ENCODE results near the gene SYF2.
"Not testable (repeated sequence)": the region's sequence is repeated elsewhere in the genome, so short reads cannot be mapped to it uniquely, and the experiment has no call there.

SYF2 gene

DNA sequence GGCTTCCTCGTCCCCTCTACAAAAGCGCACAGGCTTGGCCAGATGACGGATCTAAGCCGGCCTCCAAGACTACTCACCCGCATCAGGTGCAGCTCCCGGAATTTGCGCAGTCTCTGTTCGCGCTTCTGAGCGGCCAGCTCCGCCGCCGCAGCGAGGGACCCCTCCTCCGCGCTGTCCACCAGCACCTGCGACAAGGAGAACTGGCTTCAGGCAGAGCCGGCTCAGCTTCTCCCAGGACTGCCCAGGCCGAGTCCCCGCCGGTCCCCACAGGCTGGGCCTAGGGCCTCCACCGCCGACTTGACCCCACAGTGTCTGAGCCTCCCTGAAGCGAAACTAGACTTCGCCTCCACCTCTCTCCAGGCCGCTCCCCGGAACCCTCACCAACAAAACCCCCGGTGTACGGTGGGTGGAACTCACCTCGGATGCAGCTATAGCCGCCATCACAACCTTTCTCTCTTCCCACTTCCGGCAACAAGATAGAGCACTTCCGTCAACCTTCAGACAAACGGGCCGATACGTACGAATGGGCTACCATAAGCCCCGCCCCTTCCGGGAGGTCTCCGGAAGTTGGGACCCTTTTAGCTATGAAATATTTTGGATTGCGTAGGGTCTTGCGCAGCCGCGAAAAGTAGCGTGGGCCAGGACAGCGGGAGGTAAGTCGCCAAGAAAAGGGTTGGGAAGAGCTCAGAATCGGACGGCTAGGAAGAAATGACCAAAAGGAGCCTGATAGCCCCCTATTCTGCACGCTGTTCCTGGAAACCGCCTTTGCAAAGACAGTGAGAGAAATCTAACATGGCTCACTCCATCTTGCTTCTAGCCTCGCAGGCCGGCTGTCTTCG, at the start of gene SYF2:
Gene SYF2, minus strand, starts transcription at position 476 of the 839 bp plus-strand sequence. Its CDS starts 35 bp downstream, at position 441.
- DNase-seq = peak; percentile 91

DNA sequence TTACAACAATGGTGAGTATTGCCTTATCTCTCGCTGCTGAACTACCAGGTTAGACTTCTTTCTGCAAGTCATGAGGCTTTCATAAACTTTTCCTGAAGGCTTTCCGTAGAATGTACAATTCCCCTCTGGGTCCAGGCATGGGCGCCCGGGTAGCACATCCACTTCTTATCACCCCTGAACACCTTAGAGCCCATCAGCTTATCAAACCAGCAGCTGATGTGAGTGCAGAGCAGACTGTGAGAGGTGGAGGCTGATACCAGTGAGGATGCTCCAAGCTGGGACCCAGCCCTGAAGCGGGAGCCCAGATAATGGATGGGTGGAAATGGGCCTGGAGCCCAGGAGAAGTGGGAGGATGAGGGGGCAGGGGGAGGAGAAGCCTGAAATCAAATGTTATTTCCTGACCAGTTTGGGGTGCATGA, 47.4 kb upstream of the SYF2 start:
- not testable (repeated sequence) for DNase-seq

DNA sequence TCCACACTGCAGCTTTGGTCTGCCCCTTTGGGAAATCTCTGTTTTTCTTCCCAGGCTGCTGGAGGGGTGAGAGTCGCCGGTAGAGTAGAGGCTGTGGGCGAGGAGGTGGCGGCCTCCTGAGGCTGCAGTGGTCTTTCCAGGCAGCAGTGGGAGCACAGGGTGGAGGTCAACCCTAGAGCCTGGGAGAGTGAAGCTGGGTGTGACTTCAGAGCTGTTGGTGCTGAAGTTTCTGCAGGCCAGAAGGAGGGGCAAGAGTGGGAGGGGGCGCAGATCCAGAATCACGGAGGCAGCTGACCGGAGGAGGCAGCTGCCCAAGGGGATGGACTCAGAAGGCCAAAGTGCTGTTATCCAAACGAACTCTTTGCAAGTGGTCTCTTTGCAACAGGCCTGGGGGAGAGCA, 46.5 kb upstream of the SYF2 start:
- not testable (repeated sequence) for DNase-seq

DNA sequence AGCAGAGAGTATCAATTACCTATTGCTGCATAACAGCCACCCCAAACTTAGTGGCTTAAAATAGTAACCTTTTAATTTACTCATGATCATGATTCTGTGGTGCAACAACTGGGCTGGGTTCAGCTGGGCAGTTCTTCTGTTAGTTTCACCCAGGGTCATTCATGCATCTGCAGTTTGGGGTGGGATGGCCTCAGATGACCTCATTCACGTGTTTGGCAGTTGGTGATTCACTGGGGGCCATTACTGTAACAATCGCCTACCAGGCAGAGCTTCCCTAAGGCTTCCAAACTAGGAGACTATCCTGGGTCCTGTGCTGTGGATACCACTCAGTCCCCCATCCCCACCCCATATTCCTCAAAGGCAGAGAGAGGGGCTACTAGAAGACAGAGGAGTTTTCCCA, 46.1 kb upstream of the SYF2 start:
- not testable (repeated sequence) for DNase-seq

DNA sequence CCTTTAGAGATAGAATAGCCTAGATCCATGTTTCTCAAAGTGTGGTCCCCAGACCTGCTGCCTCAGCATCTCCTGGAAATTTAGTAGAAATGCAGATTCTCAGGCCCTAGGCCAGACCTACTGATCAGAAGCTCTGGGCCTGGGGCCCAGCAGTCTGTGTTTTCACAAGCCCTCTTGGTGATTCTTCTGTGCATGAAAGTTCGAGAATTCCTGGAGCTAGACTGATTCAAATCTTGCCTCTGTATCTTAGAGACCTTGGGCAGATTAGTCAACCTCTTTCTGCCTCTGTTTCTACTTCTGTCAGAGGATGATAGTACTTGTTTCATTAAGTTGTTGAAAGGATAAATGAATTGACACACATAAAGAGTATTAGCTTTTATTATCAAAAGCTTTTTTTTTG, 45.0 kb upstream of the SYF2 start:
- not testable (repeated sequence) for DNase-seq

DNA sequence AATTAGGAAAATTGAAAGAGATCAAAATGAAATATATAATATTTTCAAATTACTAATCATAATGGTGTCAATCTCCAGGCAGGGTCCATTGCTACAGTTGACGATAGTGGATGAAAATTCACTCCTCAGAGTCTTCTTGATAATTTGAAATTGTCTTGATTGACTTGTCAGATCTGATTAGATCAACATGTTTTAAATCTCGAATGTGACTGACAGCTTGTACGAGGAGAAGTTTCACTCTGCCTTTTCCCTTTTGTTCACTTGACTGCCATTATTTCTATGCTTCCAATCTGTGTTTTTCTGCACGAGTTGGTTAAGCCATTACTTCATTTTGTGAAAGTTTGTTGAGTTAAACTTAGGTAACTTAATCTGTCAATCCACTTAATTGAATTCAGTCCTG, 43.3 kb upstream of the SYF2 start:
- DNase-seq = not testable (repeated sequence)

DNA sequence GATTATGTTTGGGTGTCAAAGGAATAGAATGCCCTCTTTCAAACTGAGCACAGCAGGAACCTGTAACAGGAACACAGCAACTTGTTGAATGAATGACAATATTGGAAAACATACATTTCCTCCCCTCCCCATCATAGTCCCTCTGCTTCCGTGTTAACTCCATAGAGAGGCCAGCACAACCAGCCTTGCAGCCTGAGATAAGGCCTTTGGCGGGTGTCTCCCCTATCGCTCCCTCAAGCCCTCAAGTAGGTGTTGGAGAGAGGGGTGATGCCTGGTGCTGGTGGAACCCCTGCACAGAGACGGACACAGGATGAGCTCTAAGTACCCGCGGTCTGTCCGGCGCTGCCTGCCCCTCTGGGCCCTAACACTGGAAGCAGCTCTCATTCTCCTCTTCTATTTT, 39.9 kb upstream of the SYF2 start, which contains the start of gene RHD:
Gene RHD, plus strand, starts transcription at position 272 of the 400 bp plus-strand sequence. Its CDS starts 39 bp downstream, at position 311.
- DNase-seq = not testable (repeated sequence)

DNA sequence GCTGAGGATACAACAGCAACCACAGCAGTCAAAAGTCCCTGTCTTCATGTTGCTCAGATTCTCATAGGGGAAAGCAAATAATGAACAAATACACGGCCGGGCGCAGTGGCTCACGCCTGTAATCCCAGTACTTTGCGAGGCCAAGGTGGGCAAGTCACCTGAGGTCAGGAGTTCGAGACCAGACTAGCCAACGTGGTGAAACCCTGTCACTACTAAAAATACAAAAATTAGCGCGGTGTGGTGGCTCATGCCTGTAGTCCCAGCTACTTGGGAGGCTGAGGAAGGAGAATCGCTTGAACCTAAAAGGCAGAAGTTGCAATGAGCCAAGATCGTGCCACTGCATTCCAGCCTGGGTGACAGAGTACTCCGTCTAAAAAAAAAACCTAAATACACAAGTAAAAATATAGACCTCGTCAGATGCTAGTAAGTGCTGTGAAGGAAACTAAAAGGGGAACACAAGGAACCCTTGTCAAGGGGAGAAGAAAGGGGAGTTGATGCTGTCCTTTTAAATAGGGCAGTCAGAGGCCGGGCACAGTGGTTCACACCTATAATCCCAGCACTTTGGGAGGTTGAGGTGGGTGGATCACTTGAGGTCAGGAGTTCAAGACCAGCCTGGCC, 36.0 kb upstream of the SYF2 start:
- DNase-seq = not testable (repeated sequence)

DNA sequence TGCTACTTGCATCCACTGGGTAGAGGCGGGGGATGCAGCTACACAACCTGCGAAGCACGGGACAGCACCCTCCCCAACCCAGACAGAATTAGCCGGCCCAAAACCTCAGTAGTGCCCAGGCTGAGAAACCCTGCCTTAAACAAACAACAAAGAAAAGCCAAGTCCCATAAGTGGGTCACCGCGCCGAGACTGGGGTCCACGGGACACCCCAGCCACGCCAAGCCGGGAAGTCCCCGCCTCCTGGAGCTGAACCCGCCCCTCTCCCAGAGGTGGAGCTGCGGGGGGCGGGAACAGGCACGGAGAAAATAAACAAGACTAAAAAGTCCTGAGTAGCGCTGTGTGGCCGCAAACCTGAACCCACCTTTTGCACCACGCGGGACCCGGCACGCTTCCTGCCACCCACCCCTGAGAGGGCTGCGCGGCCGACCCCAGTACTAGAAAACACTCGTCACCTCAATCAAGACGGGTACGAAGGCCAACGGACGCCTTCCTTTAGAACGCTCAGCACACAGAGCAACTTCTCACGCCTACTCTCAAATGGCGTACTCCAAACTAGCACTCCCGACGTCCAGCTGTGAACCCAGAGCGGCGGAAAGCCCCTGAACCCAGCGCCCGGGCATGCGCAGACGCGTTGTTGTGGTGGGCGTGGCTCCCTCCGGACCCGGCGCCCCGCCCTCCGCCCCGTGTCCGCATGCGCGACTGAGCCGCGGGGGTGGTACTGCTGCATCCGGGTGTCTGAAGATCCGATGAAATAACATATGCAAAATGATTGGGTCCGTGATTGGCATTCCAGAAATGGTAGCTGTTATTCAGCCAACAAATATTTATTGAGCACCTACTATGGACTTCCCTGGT, 35.2 kb upstream of the SYF2 start:
- peak; percentile 72 for DNase-seq

DNA sequence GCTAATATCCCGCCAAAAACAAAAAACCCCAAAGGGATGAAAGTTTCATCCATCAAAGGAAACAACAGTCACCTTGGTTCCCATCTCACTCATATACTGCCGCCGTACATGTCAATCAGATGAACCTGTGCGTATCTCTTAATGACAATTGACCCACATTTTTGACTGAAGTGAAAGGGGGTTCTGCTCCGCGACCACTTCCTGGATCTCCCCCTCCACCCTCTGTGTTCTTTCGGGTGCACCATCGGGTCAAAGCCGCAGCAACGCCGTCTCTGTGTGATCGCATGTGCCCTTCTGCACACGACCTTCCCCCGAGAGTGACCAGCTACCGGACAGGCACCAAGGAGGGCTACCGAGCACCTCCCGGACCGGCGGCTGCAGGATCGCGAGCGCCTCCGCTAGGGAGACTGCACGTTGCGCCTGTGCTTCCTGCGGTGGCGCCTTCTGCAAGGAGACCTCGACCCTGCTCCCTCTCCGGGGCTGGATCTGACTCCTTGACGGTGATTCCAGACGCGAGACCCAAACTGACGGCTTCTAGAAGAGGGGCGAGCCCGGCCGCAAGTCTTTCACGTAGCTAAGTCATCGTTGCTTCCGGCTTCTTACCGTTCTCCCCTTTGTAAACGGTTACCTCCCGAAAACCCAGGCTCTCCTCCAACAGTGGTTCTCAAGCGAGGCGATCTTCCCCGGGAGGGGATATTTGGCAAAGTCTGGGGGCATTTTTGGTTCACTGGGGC, 34.4 kb upstream of the SYF2 start:
- DNase-seq = not testable (repeated sequence)

DNA sequence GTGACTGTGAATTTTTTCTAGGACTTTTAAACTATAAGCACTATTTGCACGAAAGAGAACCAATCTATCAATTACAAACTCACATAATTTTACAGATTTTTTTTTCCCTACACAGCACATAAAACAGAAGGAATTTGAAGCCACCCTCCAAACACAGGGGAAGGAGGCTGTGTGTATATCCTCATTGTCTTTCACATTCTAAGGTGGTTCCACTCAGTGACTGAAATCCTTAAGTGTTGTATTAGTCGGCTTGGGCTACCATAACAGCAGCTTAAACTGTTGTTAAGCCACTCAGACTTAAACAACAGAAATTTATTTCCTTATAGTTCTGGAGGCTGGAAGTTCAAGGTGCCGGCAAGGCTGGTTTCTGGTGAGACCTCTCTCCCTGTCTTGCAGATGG, 28.0 kb upstream of the SYF2 start:
- not testable (repeated sequence) for DNase-seq

DNA sequence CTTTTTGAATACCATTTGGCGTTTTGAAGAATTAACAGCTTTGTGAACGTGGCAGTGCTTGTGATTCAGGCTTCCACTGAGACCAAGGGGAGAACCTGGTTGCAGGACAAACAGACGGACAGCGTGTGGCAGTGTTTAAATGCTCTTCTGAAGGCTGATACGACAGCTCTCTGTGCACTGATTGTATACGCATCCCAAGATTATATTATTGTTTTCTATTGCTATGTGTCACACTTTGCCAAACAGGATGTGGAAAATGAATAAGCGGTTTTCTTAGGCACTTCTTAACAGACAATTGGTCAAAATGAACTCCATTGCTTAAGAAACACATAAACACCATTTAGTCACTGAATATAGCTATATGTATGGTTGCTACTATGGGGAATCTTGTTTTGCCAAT, 27.5 kb upstream of the SYF2 start:
- peak; percentile 47 for DNase-seq

DNA sequence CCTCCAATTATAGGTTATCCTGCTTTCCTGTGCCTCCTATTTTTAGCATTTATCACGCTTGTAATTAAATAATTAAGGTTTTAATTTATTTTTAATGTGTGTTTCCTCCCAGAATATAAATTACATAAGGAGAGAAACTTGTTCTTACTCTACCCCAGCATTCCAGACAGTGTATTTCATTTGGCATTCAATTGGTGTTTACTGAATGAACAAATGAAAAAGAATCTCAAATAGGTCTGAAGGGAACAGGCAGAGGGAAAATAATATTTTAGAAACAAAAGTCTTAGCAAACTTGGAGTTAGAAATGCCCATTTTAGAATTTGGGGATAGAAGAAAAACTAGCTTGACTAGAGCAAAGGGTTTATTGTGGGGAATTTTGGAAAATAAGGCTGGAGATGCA, 24.9 kb upstream of the SYF2 start:
- no peak for DNase-seq

DNA sequence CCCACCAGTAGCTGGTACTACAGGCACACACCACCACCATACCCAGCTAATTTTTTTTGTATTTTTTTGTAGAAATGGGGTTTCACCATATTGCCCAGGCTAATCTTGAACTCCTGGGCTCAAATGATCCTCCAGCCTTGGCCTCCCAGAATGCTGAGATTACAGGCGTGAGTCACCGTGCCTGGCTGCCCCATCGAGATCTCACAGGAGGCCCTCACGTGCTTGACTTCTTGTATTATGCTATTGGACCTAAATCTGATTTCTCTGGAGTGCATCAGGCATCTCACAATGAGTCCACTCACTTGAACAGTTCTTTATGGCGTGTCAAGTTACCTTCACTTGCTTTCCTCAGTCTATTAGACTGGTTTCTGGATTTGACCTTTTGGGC, 24.3 kb upstream of the SYF2 start:
- DNase-seq = no peak

DNA sequence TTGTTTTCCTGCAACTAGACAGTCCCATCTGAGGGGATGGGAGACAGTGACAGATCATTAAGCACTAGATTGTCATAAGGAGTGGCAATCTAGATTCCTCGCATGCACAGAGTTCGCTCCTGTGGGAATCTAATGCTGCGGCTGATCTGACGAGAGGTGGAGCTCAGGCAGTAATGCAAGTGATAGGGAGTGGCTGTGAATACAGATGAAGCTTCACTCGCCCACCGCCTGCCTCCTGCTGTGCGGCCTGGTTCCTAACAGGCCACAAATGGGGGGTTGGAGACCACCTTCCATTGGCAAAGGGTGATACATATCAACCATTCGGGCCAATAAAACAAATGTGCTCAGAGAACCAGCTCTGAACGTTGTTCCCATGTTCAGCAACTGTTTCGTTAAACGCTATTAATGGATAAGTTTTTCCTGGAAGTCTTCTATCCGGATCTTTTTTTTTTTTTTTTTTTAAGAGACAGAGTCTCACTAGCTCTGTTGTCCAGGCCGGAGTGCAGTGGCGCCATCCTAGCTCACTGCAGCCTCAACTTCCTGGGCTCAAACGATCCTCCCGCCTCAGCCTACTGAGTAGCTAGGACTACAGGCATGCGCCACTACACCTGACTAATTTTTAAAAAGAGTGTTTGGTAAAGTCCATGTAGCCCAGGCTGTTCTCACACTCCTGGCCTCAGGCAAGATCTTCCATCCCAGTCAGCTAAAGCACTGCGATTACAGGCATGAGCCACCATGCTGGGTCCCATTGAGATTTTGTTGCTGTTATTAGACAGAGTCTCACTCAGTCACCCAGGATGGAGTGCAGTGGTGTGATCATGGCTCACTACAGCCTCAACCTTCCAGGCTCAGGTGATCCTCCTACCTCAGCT, 23.6 kb upstream of the SYF2 start:
- DNase-seq = no peak

DNA sequence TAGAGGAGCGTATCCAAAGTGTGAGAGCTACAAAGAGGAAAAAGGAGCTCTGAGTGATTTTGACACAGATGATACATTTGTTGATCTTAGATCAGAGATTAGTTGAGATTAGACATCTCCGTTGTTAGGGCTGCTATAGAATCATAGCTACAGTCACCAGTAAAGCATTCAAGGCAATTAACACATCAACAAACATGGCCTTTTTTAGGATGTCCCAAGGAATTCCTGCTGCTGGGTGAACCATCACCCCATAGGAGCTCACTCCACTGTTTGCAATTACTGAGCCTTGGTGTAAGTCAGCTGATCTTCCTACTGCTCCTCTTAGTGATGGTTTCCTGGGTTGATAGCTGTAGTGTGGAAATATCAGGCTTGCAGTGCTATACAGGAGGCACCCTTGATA, 21.6 kb upstream of the SYF2 start:
- peak; percentile 67 for DNase-seq

DNA sequence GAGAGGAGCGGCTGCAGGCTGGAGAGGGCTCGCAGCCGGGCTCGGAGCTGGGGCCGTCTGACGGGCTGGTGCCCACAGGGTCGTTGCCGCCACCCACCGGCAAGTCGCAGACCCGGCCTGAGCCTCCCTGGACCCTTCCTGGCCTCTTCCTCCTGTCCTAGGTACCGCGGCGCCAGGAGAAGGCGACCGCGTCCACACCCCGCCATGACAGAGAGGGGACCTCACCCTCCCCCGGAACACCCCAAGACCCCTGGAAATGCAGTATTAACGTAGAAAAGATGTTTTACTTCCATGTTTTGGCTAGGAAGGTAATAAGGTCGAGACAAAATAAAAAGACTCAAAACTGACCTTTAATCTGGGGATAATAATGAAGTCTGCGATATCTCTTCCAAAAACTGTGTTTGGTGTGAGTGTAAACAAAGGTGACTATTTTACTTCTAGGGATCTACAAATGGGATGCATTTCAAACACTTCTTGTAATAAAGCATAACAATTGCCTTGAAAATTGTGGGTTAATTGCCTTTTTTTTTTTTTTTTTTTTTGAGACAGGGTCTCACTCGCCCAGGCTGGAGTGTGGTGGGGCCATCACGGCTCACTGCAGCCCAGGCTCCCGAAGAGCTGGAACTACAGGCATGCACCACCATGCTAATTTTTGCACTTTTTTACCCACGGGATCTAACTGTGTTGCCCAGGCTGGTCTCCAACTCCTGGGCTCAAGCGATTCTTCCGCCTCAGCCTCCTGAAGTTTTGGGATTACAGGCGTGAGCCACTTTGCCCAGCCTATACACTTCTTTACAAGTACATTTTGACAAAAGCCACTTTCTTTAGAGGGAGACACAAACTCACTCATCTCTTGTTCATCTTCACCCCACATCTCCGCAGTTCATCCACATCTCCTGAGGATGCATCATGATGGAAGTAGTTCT, 15.8 kb upstream of the SYF2 start:
- DNase-seq = no peak

DNA sequence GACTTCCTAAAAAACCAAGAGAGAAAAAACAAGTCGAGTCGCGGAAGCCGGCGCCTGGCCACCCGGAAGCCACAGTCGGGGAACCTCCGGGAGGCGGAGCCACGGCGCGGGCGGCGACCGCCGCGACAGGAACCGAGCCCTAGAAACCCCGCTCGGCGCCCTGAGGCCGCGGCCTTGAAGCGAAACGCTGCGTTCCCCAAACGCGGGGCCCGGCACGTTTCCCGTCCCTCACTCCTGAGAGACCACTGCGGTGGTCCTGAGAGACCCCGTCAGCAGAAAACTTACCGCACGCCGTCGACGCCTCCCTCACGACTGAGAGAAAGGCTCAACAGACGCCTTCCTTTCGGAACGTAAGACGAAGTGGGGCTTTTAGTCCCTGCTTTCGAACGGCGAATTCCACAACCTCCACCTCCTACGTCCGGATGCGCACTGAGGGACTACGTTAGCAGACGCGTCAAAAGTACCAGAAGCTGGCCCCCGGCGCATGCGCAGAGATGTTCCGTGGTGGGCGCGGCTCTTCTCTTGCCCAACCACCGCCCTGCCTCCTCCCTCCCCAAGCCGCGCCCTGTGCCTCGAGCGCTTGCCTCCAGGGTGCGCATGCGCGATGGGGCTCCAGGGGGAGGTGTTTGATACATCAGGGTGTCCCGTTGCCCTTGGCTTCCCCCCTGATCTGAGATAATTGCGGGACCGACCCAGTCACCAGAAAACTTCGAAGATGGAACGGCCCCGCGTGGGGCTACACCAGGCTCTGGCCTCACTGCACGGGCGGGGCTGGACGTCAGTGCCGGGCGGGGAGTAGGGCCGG, 14.9 kb upstream of the SYF2 start, which contains the start of gene RSRP1:
Gene RSRP1, minus strand, starts transcription at position 431 of the 805 bp plus-strand sequence. CDS start 491 bp downstream, outside the sequence.
- DNase-seq = peak; percentile 96

DNA sequence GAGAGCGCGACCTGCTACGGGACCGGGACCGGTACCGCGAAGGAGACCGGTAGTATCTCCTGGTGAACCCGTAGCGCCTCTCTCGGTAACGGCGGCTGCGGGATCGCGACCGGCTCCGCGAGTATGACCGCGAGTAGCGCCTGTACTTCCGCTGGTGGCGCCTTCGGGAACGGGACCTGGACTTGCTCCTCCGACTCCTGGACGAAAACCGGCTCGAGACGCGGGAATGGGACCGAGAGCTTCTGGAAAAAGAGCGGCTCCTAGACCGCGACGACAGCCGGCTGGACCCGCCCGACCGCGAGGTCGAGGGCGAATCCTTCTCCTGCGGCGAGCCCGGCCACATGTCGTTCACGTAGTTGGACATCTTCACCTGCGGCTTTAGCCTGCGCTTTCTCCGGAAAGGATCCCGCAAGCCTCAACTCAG, 14.3 kb upstream of the SYF2 start:
- DNase-seq = peak; percentile 13
